Measurements from ENCODE around the gene CPNE1.

- no peak for TF ChIP-seq POLR2AphosphoS5 (IDR thresholded peaks at IDR 0.05; ENCODE audit: borderline replicate concordance, low read depth, low read length)
- no peak for TF ChIP-seq EZH2 (IDR thresholded peaks at IDR 0.05)
Measured at GRCh38 chr20:35611482-35611881, 53.2 kb downstream of the CPNE1 start.

Measured in SK-N-MC (cell line).